ENCODE results near the gene SLC12A7.

DNA sequence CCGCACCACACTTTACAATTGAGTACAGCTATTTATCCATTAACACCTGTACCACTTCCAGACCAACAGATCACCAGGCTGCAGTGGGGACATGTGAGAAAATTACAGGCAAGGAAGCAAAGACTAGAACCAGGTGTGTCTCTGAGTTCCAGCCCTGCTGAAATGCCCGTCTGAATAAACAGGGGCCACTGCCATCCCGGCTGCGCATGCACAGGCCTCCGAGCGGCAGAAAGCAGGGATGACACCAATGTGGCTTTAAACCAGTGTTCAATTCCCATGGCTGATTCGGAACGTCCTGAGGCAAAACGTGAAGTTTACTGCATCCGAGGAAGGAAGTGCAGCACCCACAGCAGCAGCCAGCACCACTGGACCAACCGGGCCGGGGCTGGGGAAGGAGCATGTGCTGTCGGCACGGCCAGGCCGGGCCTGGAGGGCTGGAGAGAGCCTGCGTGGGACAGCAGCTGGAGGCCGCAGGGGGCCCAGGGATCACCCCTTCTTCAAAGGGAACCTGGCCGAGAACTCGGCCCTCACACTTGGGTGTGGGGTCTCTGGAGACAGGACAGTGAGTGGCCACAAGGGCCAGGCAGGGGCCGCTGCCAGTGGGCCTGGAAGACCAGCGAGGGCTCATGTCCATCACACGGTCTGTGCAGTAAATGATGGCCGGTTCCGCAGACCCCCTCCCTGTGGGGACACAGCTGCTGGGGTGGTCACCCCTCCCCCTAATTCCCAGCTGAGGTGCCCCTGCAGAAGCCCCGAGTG is 33.0 kb upstream of the SLC12A7 start:
- TF ChIP-seq, protein P1, sequence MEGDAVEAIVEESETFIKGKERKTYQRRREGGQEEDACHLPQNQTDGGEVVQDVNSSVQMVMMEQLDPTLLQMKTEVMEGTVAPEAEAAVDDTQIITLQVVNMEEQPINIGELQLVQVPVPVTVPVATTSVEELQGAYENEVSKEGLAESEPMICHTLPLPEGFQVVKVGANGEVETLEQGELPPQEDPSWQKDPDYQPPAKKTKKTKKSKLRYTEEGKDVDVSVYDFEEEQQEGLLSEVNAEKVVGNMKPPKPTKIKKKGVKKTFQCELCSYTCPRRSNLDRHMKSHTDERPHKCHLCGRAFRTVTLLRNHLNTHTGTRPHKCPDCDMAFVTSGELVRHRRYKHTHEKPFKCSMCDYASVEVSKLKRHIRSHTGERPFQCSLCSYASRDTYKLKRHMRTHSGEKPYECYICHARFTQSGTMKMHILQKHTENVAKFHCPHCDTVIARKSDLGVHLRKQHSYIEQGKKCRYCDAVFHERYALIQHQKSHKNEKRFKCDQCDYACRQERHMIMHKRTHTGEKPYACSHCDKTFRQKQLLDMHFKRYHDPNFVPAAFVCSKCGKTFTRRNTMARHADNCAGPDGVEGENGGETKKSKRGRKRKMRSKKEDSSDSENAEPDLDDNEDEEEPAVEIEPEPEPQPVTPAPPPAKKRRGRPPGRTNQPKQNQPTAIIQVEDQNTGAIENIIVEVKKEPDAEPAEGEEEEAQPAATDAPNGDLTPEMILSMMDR (conservative IDR thresholded peaks at IDR 0.05) = no peak
- TF ChIP-seq EZH2 (IDR thresholded peaks at IDR 0.05; ENCODE audit: low read depth) = no peak

All from PC-9 (cell line).